Measurements from ENCODE around the gene CEACAM1.

- TF ChIP-seq CTCF (IDR thresholded peaks at IDR 0.05): no peak
- TF ChIP-seq NFYB (CRISPR knock-in tag; conservative IDR thresholded peaks at IDR 0.05; ENCODE audit: low read depth): no peak
- no peak for TF ChIP-seq E2F4 (CRISPR knock-in tag; IDR thresholded peaks at IDR 0.05; ENCODE audit: borderline replicate concordance, low read depth)
- no peak for TF ChIP-seq PREB (CRISPR knock-in tag; IDR thresholded peaks at IDR 0.05; ENCODE audit: borderline replicate concordance)
- TF ChIP-seq GABPB1 (CRISPR knock-in tag; IDR thresholded peaks at IDR 0.05): no peak
- TF ChIP-seq ZBTB43 (CRISPR knock-in tag; IDR thresholded peaks at IDR 0.05): no peak
- TF ChIP-seq AFF4 (CRISPR knock-in tag; IDR thresholded peaks at IDR 0.05; ENCODE audit: borderline replicate concordance): no peak
- TF ChIP-seq NR2C2 (CRISPR knock-in tag; IDR thresholded peaks at IDR 0.05): no peak
Observed at GRCh38 chr19:42511340-42511739, 16.9 kb downstream of the CEACAM1 start.

Measured in WTC11 (cell line).